Measurements from ENCODE around the gene TECPR1.

- TF ChIP-seq CTCF (IDR thresholded peaks at IDR 0.05; ENCODE audit: low read depth, low read length, poor library complexity, severe bottlenecking) (no peak), EZH2phosphoT487 (IDR thresholded peaks at IDR 0.05; ENCODE audit: borderline replicate concordance, low read length) (no peak)
Observed at GRCh38 chr7:98194186-98194585, 57.8 kb downstream of the TECPR1 start.
